Caki2 (cell line): ENCODE measurements around the gene RIMKLA. TPM values are rescaled to one million over a fixed set of nuclear protein-coding genes. Genes with fewer than 3 reads are reported as not detected.

Experiments
- DNase-seq: peaks from one replicate; pipeline ENCODE4 v3.0.0-alpha.2; 2015; ENCODE audit warnings: low read depth
- in situ Hi-C: cut with HindIII; loops from 2 replicates; pipeline ENCODE4 v1.10.0; 2016; ENCODE audit warnings: low sequenced_read_pairs, low pct_unique_long_range_greater_than_20kb, mixed read lengths
- total RNA-seq: library from RNA; depleted of rRNA; stranded (reverse); fragments of >200 nt; shearing (Covaris generic); gene quantifications from 2 replicates; pipeline ENCODE4 v1.2.3, GENCODE V29; 2014; ENCODE audit warnings: low replicate concordance

Gene RIMKLA
- total RNA-seq, 1 experiment from 2014 or later, result 7.8 TPM

GRCh38 chr1:42368096-42368795, 12.3 kb upstream of the RIMKLA start:
- in situ Hi-C loops, result no loop called here
- peak; percentile 37 for DNase-seq

GRCh38 chr1:42369471-42369870, 11.1 kb upstream of the RIMKLA start:
- in situ Hi-C loops, result no loop called here
- no peak for DNase-seq

GRCh38 chr1:42370876-42371549, 9.6 kb upstream of the RIMKLA start:
- no peak for DNase-seq
- in situ Hi-C loops, result no loop called here

GRCh38 chr1:42372796-42373195, 7.8 kb upstream of the RIMKLA start:
- DNase-seq, result no peak
- in situ Hi-C loops, result no loop called here

- in situ Hi-C loops, result no loop called here
- DNase-seq, result peak; percentile 58
Measured at GRCh38 chr1:42379794-42380585, 602 bp upstream of the RIMKLA start.

- DNase-seq, result no peak
- in situ Hi-C loops, result no loop called here
Measured at GRCh38 chr1:42381280-42381673, 685 bp downstream of the RIMKLA start.

- in situ Hi-C loops, result no loop called here
- peak; percentile 40 for DNase-seq
Measured at GRCh38 chr1:42385283-42385682, 4.7 kb downstream of the RIMKLA start.

- in situ Hi-C loops, result no loop called here
- no peak for DNase-seq
Measured at GRCh38 chr1:42386051-42386450, 5.5 kb downstream of the RIMKLA start.

GRCh38 chr1:42392255-42392654, 11.7 kb downstream of the RIMKLA start:
- in situ Hi-C loops, result no loop called here
- DNase-seq, result no peak

GRCh38 chr1:42392967-42393848, 12.6 kb downstream of the RIMKLA start:
- DNase-seq, result peak; percentile 18

GRCh38 chr1:42399315-42400100, 18.9 kb downstream of the RIMKLA start:
- in situ Hi-C loops, result no loop called here
- DNase-seq, result no peak

More at GRCh38 chr1:42392967-42393848, 12.6 kb downstream of the RIMKLA start:
- in situ Hi-C loops, result no loop called here

- no peak for DNase-seq
- in situ Hi-C loops, result no loop called here
Measured at GRCh38 chr1:42403880-42404400, 23.3 kb downstream of the RIMKLA start.

- in situ Hi-C loops, result no loop called here
- no peak for DNase-seq
Measured at GRCh38 chr1:42414551-42415496, 34.2 kb downstream of the RIMKLA start.

- DNase-seq, result no peak
- in situ Hi-C loops, result no loop called here
Measured at GRCh38 chr1:42417166-42417565, 36.6 kb downstream of the RIMKLA start.

GRCh38 chr1:42418516-42418915, 37.9 kb downstream of the RIMKLA start:
- no peak for DNase-seq
- in situ Hi-C loops, result no loop called here

- in situ Hi-C loops, result no loop called here
- DNase-seq, result no peak
Measured at GRCh38 chr1:42419126-42419821, 38.7 kb downstream of the RIMKLA start.
